Measurements from ENCODE around the gene GLI3.

GLI3 gene

DNA sequence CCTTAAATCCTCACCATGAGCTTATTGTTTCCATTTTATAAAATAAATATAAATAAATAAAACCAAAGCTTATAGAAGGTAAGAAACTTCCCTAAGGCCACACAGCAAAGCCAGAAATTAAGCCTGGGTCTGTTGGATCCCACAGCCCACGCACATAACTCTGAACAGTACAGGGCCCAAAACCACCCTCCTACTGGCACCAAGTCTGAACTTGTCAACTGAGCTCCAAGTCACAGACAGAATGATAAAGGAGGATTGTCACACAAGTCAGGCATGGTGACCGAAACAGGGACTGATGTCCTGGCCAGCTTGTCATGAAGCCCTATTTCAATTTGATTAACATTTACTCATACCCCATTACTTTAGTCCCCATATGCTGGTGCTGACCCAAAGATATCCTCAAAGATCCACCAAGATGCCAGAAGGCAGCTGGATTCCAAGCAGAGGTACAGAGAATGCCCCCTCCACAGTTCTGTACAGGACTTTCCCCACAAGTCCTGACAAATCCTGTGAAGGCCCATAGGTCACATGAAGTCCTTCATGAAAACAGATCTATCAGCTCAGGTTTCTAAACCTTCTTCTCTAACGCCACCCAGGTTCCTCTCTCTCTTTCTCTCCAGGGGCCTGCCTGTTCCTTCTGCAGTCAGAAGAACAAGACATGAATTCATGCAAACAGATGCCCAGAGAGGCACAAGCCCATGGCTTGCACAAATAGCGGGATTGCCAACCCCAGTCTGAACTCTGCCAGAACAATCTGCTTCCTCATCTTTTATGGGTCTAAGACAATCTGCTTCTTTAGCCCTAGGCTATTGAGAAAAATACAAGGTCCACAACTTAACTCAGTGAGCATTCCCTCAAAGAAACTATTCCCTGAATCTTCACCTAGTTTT, 60.9 kb downstream of the GLI3 start:
- peak; percentile 22 for DNase-seq (ENCODE audit: low spot score)

- DNase-seq (ENCODE audit: low spot score): peak; percentile 53
These were observed 62.6 kb downstream of the GLI3 start for GRCh38 chr7:42174391-42174912.

GRCh38 chr7:42170724-42171123, 66.3 kb downstream of the GLI3 start:
- DNase-seq (ENCODE audit: low spot score): no peak

DNA sequence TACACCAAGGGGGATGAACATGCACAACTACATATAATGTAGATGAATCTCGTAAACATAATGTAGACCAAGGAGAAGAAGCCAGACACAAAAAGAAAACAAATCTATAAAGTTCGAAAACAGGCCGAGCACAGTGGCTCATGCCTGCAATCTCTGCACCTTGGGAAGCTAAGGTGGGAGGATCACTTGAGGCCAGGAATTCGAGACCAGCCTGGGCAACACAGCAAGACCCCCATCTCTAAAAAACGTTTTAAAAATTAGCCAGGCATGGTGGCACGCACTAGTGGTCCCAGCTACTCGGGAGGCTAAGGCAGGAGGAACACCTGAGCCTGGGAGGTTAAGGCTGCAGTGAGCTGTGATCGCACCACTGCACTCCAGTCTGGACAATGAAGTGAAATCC, 68.5 kb downstream of the GLI3 start:
- DNase-seq (ENCODE audit: low spot score): no peak

DNA sequence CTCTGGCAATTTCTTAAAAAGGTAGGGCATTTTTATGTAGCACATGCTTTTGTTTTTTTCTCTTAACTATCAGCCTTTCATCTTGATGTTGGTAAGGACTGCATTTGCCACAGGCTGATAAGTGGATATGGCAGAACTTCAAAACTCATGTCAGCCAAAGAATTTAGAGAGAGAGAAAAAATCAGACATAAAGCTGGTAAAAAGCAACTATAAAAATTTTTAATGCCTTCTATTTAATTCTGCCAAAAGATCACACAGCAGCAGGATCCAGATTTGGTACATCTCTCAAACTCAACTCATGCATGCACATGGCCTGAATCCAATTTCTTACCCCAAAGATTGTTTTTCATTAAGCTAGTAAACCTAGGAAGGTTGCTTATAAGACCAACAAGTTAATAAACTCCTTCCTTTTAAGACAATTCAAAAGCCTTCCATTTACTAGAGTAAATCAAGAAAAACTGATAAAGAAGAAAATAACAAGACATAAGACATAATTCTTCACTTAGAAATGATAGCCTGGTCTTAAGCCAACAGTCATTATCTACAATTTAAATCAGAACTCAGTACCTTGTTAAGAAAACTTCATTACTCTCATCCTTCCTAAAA, 69.3 kb downstream of the GLI3 start:
- DNase-seq (ENCODE audit: low spot score): no peak

- DNase-seq (ENCODE audit: low spot score): no peak
These were observed 69.8 kb downstream of the GLI3 start for GRCh38 chr7:42167206-42167605.

- DNase-seq (ENCODE audit: low spot score): no peak
These were observed 72.1 kb downstream of the GLI3 start for GRCh38 chr7:42164881-42165428.

- DNase-seq (ENCODE audit: low spot score): no peak
These were observed 74.3 kb downstream of the GLI3 start for GRCh38 chr7:42162560-42163325.

DNA sequence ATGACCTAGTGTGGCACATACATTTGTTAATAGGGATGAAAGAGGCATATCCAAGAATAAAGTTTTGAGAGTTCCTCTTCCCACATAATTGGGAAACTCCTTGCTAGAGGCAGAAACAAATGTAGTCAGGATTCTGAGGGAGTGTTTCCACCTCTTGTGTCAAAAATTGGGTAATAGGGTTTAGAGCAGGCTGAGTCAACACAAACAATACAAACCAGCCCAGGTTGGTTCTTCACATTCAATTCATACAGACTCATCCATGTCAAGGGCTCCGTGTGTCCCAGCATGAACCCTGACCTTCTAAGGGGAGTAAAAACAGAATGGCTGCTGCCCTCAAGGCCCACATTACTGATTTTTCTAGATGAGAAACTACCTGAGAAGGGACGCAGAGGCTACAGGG, 75.3 kb downstream of the GLI3 start:
- DNase-seq (ENCODE audit: low spot score): peak; percentile 54

DNA sequence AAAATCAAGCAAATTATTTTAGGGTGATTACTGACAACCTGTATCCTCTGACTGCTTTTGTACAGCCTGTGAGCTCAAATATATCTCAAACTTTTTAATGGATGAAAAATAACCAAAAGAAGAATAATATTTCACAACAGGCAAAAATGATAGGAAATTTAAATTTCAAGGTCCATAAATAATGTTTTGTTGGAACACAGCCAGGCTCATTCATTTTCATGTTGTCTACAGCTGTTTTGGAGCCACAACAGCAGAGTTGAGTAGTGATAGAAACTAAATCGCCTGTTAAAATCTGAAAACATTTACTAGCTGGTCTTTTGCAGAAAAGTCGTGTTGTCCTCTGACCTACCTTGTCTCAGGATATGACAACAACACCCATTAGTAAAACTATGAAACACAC, 75.9 kb downstream of the GLI3 start:
- no peak for DNase-seq (ENCODE audit: low spot score)

DNA sequence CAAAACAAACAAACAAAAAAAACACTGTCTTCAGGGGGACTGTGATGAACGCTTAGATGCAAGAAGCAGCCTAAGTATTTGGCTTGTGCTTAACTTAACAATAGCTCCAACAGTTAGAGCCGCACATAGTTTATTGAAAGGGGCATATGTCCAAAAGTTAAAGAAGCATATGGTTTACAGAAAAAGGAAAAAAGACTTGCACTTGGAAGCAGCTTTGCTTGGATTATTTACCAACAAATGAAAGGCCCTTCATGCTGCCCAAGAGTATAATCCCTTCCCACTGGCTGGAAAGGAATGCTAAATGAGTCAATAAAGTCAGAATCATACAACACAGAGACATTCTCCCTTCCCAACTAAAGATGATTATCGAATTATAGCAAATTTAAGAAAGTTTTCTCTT, 77.9 kb downstream of the GLI3 start:
- DNase-seq (ENCODE audit: low spot score): no peak

GRCh38 chr7:42156967-42157721, 79.9 kb downstream of the GLI3 start:
- no peak for DNase-seq (ENCODE audit: low spot score)

- DNase-seq (ENCODE audit: low spot score): peak; percentile 24
These were observed 80.6 kb downstream of the GLI3 start for GRCh38 chr7:42156291-42156865.

DNA sequence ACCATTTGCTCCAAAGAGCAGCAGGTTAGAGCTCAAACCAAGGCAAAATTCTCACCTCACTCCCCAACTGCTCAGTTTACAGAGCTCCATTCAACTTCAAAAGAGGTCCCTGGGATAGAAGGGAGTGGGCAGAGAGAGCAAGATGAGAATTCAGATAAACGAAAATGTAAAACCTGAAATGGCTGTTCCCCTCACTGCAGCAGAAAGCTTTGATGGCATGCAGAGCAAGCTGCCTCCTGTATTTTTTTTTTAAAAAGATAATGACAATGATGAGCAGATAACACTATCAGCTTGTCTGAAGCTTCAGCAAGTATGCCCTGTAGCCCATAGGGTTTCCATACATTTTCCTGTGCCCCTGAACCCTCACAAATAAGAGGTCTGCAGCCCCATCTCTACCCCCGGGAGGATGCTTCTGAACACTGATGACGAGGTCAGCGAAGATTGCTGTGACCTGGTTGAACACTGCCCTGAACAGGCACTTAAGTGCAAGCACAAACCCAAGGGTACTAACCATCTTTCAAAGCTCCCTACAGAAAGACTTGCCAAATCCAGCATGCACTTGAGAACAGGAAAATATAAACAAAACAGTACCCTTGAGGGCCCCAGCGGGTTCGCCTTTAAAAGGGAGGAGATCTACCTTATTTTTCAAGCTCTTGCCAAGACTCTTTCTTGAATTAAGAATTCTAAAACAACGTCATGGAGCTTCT, 81.3 kb downstream of the GLI3 start:
- no peak for DNase-seq (ENCODE audit: low spot score)

DNA sequence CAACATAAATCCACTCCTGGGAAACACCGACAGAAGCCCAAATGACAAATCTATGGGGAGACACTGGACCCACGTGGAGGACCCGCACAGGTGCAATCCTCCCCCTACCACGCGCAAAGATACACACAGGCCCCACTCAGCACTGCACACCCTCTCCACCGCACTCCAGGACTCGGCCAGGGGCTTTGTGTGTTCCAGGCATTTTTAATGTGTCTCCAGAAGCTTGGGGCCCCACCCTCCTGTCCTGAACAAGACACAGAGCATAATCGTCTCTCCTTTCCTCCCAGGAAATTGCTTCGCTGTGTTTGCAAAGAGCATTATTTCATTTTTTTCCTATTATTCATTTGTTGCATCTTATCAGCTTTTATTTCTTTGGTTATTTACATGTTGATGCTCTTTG, 82.8 kb downstream of the GLI3 start:
- no peak for DNase-seq (ENCODE audit: low spot score)

DNA sequence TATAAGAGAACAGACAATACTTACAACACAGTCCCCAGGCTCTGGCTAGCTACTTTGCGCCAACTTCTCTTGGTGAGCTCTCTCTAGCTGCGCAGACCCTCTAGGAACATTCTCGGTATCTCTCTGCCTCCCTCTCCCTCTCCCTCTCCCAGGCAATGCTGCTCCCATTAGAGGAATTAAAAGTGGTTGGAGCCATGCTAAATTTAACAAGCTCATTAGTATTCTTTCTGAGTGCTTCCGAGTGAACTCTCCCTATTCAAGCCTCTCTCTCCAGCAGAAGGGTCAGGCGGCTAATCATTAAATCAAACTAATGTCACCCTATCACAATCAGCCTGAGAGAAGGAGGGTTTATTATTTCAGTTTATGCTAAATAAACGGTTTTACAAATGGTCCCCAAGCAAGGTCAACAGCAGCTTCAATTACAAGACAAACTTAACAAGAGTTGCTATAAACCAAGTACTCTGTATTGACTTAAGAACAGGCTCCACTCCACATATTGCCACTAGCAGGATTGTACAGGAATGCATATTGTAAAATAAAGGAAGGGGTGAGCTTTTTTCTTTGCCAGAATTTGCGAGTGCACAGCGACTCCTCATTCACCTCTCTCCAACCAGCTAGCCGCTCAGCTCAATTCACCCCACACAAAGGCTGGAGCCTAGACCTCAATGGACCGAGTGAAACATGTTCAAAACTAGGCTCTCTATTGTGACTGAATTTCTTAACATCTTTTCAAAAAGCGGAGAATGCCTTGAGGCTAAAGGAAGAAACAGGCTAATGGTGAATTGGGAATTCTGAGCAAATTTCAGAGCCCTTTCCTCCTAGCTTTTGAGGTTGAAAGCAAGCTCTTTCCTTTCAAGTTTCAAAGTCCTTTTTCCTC, 84.4 kb downstream of the GLI3 start:
- no peak for DNase-seq (ENCODE audit: low spot score)

DNA sequence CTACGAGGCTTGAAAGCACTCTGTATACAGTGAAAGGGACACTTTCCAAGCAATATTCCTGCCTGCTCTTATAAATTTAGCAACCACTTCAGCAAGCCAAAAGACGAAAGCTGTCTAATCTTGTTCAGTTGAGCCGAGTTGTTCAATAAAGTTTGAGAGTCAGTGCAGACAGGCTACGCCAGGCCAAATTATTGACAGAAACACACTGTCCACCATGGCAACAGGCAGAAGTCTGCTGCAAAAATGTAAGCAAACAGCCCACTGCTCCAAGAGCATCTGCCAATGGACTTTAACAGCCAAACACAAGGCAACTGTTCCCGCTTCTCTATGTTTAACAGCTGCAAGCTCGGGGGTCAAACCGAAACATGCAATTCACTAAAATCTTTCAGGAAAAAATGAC, 85.7 kb downstream of the GLI3 start:
- peak; percentile 54 for DNase-seq (ENCODE audit: low spot score)

- DNase-seq (ENCODE audit: low spot score): no peak
These were observed 91.5 kb downstream of the GLI3 start for GRCh38 chr7:42145539-42145938.

DNA sequence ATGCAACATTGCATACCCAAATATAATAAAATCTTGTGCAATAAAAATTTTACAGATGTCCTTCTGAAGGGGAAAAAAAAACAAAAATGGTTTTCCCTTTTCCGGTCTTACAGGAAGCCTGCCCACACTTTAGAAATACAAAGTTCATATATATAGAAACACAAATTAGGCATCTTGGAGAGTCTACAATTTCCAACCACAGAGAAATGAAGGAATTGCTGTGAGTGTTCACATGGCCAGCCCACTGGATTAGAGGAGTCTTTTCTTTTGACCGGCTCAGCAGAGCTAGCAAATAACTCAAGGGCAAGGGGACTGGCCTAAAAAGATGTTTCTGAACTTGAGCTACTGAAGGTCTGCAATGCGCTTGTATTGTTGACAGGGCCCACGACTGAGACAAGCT, 92.4 kb downstream of the GLI3 start:
- peak; percentile 63 for DNase-seq (ENCODE audit: low spot score)

Data from AG20443 (cell line).